ENCODE data around the gene OXCT1.
A peak's percentile ranks its signal among the peaks of the same experiment; 100 is the strongest.

OXCT1 gene

GRCh38 chr5:41869724-41870626 is at the start of gene OXCT1:
TSS of gene OXCT1 (minus strand) at chr5:41870425. CDS start at chr5:41870358, 67 bp downstream.
- peak; percentile 94 for DNase-seq

GRCh38 chr5:41918105-41918504 is 47.9 kb upstream of the OXCT1 start:
- DNase-seq, result no peak

GRCh38 chr5:41908374-41909079 is 38.3 kb upstream of the OXCT1 start:
- no peak for DNase-seq

GRCh38 chr5:41906151-41906550 is 35.9 kb upstream of the OXCT1 start:
- DNase-seq, result no peak

GRCh38 chr5:41903892-41904799 is 33.9 kb upstream of the OXCT1 start, which contains the start of gene RIMOC1:
TSS of gene RIMOC1 (plus strand) at chr5:41904344. CDS start at chr5:41904368, 24 bp downstream.
- peak; percentile 98 for DNase-seq

GRCh38 chr5:41903382-41903891 is 33.2 kb upstream of the OXCT1 start:
- no peak for DNase-seq

GRCh38 chr5:41896230-41896629 is 26.0 kb upstream of the OXCT1 start:
- DNase-seq, result no peak

GRCh38 chr5:41893074-41893851 is 23.0 kb upstream of the OXCT1 start:
- DNase-seq, result no peak

- no peak for DNase-seq
These were observed 21.8 kb upstream of the OXCT1 start for GRCh38 chr5:41892031-41892430.

- DNase-seq, result no peak
These were observed 21.0 kb upstream of the OXCT1 start for GRCh38 chr5:41891066-41891707.

GRCh38 chr5:41885286-41885685 is 15.1 kb upstream of the OXCT1 start:
- no peak for DNase-seq

GRCh38 chr5:41883936-41884335 is 13.7 kb upstream of the OXCT1 start:
- no peak for DNase-seq

GRCh38 chr5:41883243-41883642 is 13.0 kb upstream of the OXCT1 start:
- no peak for DNase-seq

- DNase-seq, result no peak
These were observed 12.5 kb upstream of the OXCT1 start for GRCh38 chr5:41882765-41883164.

GRCh38 chr5:41878643-41879478 is 8.6 kb upstream of the OXCT1 start:
- no peak for DNase-seq

- no peak for DNase-seq
These were observed 7.9 kb upstream of the OXCT1 start for GRCh38 chr5:41878173-41878572.

GRCh38 chr5:41877408-41877807 is 7.2 kb upstream of the OXCT1 start:
- DNase-seq, result no peak

GRCh38 chr5:41876678-41877077 is 6.5 kb upstream of the OXCT1 start:
- DNase-seq, result no peak

GRCh38 chr5:41875121-41875520 is 4.9 kb upstream of the OXCT1 start:
- no peak for DNase-seq

- no peak for DNase-seq
These were observed 4.4 kb upstream of the OXCT1 start for GRCh38 chr5:41874512-41875060.

All from NCI-H510A (cell line).